ENCODE measurements around the gene RFX3. TPM values are rescaled to one million over a fixed set of nuclear protein-coding genes. Genes with fewer than 3 reads are reported as not detected.

RFX3 gene
- total RNA-seq, 4 donors from 2014 or later = 2.1 to 11.5 (median 7.3) TPM

GRCh38 chr9:3256571-3257330 is 269.1 kb downstream of the RFX3 start:
- no peaks in the 10 kb centered on the region for H3K9me3 ChIP-seq
- H3K4me3 ChIP-seq = no peak overlapping the region
- intact Hi-C loops (cut with DNase I; ENCODE audit: low total_unique reads) (no loop called here), in situ Hi-C loops (cut with MboI; ENCODE audit: low sequenced_read_pairs in 4 of 4) (no loop called here)
- no peaks in the 10 kb centered on the region for H3K4me1 ChIP-seq
- DNase-seq (no peak), ATAC-seq (no peak)
- no peaks in the 10 kb centered on the region for H3K27me3 ChIP-seq
- no peak for TF ChIP-seq POLR2A (IDR thresholded peaks at IDR 0.05)
- no peak for TF ChIP-seq CTCF (IDR thresholded peaks at IDR 0.05 in 4 of 5, conservative IDR thresholded peaks at IDR 0.05 in 1 of 5)
- peaks cover 0 to 20% of the 10 kb centered on the region in 2 donors for H3K36me3 ChIP-seq
- no peak overlapping the region for H3K27ac ChIP-seq

GRCh38 chr9:3251309-3251708 is 274.5 kb downstream of the RFX3 start:
- Histone ChIP-seq H3K9me3 (no peaks in the 10 kb centered on the region), H3K4me3 (no peak overlapping the region), H3K36me3 (peaks cover 0 to 9% of the 10 kb centered on the region in 2 donors), H3K4me1 (no peaks in the 10 kb centered on the region), H3K27me3 (no peaks in the 10 kb centered on the region), H3K27ac (no peak overlapping the region)
- in situ Hi-C loops (cut with MboI; ENCODE audit: low sequenced_read_pairs in 4 of 4) = no loop called here
- TF ChIP-seq CTCF (IDR thresholded peaks at IDR 0.05 in 4 of 5, conservative IDR thresholded peaks at IDR 0.05 in 1 of 5) (no peak), POLR2A (IDR thresholded peaks at IDR 0.05) (no peak)
- intact Hi-C loops (cut with DNase I; ENCODE audit: low total_unique reads) = no loop called here
- DNase-seq (no peak), ATAC-seq (no peak)

DNA sequence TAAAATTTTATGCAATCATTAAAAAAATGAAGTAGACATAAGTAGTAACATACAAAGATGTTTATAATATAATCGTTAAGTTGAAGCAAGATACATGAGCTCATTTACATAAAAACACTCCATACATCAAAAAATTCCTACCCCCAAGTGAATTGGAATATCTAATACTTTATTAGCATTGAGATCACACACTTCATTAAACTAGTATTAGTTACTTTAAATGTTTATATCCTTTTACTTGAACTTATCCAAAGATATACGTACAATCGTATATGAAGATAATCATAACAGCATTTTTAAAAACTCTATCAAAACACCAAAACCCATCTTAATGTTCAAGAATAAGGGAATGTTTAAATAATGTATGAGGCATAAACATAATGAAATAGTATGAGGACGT is 275.1 kb downstream of the RFX3 start:
- ATAC-seq = no peak
- H3K27ac ChIP-seq = no peak overlapping the region
- in situ Hi-C loops (cut with MboI; ENCODE audit: low sequenced_read_pairs in 4 of 4) (no loop called here), intact Hi-C loops (cut with DNase I; ENCODE audit: low total_unique reads) (no loop called here)
- peaks cover 0 to 5% of the 10 kb centered on the region in 2 donors for H3K36me3 ChIP-seq
- no peaks in the 10 kb centered on the region for H3K9me3 ChIP-seq
- no peaks in the 10 kb centered on the region for H3K27me3 ChIP-seq
- TF ChIP-seq CTCF (IDR thresholded peaks at IDR 0.05 in 4 of 5, conservative IDR thresholded peaks at IDR 0.05 in 1 of 5) (no peak), POLR2A (IDR thresholded peaks at IDR 0.05) (no peak)
- no peak for DNase-seq
- no peaks in the 10 kb centered on the region for H3K4me1 ChIP-seq
- H3K4me3 ChIP-seq = no peak overlapping the region

- ATAC-seq = no peak
- no peaks in the 10 kb centered on the region for H3K4me1 ChIP-seq
- peaks cover 0 to 5% of the 10 kb centered on the region in 2 donors for H3K36me3 ChIP-seq
- H3K27ac ChIP-seq = no peak overlapping the region
- intact Hi-C loops (cut with DNase I; ENCODE audit: low total_unique reads) = no loop called here
- H3K4me3 ChIP-seq = no peak overlapping the region
- H3K27me3 ChIP-seq = no peaks in the 10 kb centered on the region
- TF ChIP-seq CTCF (IDR thresholded peaks at IDR 0.05 in 4 of 5, conservative IDR thresholded peaks at IDR 0.05 in 1 of 5) (no peak), POLR2A (IDR thresholded peaks at IDR 0.05) (no peak)
- H3K9me3 ChIP-seq = no peaks in the 10 kb centered on the region
- DNase-seq = no peak
- in situ Hi-C loops (cut with MboI; ENCODE audit: low sequenced_read_pairs in 4 of 4) = loop anchor here in 1 of 4 donors (25.0 kb wide), 3 partner anchors 190 to 415 kb away; partner anchors contain the start of gene RFX3
Observed at GRCh38 chr9:3247211-3247610, 278.6 kb downstream of the RFX3 start.

All from gastrocnemius medialis (tissue), 4 donors.